Brain microvascular endothelial cell (primary cell): Measurements from ENCODE around the gene ACYP1.

ENCODE experiments used
- DNase-seq: peaks from one replicate; pipeline ENCODE4 v3.0.0-alpha.2; 2020
- H3K27ac ChIP-seq: fragments of 250-450 bp; sonication (Bioruptor Pico); 2 replicates; pipeline ENCODE4 v1.5.1; 2020; ENCODE audit warnings: mild to moderate bottlenecking, moderate library complexity
- H3K27me3 ChIP-seq: fragments of 250-450 bp; sonication (Bioruptor Pico); replicated peaks from 2 replicates; pipeline ENCODE4 v1.5.1; 2020; ENCODE audit warnings: mild to moderate bottlenecking
- H3K36me3 ChIP-seq: fragments of 250-450 bp; sonication (Bioruptor Pico); replicated peaks from 2 replicates; pipeline ENCODE4 v1.5.1; 2020; ENCODE audit warnings: mild to moderate bottlenecking
- H3K4me3 ChIP-seq: 2 replicates; pipeline ENCODE4 v1.5.1; 2011; ENCODE audit warnings: low read depth, mild to moderate bottlenecking, control low read depth, low read length, moderate library complexity
- CTCF ChIP-seq: IDR thresholded peaks from 2 replicates; pipeline ENCODE4 v1.5.1; 2011; ENCODE audit warnings: low read depth, mild to moderate bottlenecking, moderate library complexity, low read length, control low read depth, inconsistent platforms; ENCODE audit errors: missing control alignments
- in situ Hi-C: cut with HindIII; loops from 2 replicates; pipeline ENCODE4 v1.10.0; 2017; ENCODE audit warnings: low sequenced_read_pairs, low pct_ligation_motif_present

ACYP1 gene

GRCh38 chr14:75088566-75089373 is 24.9 kb upstream of the ACYP1 start:
- no peak overlapping the region for H3K4me3 ChIP-seq
- no peak overlapping the region for H3K27ac ChIP-seq
- TF ChIP-seq CTCF, result peak; percentile 74
- peak; percentile 50 for DNase-seq
- H3K36me3 ChIP-seq, result peaks cover 49% of the 10 kb centered on the region
- no peaks in the 10 kb centered on the region for H3K27me3 ChIP-seq
- in situ Hi-C loops, result no loop called here

- Histone ChIP-seq H3K27me3 (no peaks in the 10 kb centered on the region), H3K27ac (no peak overlapping the region), H3K36me3 (peaks cover 51% of the 10 kb centered on the region), H3K4me3 (no peak overlapping the region)
- in situ Hi-C loops, result no loop called here
- DNase-seq, result no peak
- no peak for TF ChIP-seq CTCF
These were observed 24.3 kb upstream of the ACYP1 start for GRCh38 chr14:75088153-75088552.

- Histone ChIP-seq H3K36me3 (peaks cover 35% of the 10 kb centered on the region), H3K4me3 (no peak overlapping the region), H3K27ac (no peak overlapping the region), H3K27me3 (no peaks in the 10 kb centered on the region)
- DNase-seq, result no peak
- in situ Hi-C loops, result no loop called here
- TF ChIP-seq CTCF, result no peak
These were observed 20.7 kb upstream of the ACYP1 start for GRCh38 chr14:75084513-75084912.

GRCh38 chr14:75083271-75083670 is 19.4 kb upstream of the ACYP1 start:
- no peak for DNase-seq
- Histone ChIP-seq H3K36me3 (peaks cover 34% of the 10 kb centered on the region), H3K4me3 (no peak overlapping the region), H3K27me3 (no peaks in the 10 kb centered on the region), H3K27ac (no peak overlapping the region)
- TF ChIP-seq CTCF, result no peak
- in situ Hi-C loops, result no loop called here

- no peak for DNase-seq
- no peak overlapping the region for H3K27ac ChIP-seq
- no peak overlapping the region for H3K4me3 ChIP-seq
- TF ChIP-seq CTCF, result no peak
- H3K36me3 ChIP-seq, result peaks cover 19% of the 10 kb centered on the region
- in situ Hi-C loops, result no loop called here
- no peaks in the 10 kb centered on the region for H3K27me3 ChIP-seq
These were observed 17.9 kb upstream of the ACYP1 start for GRCh38 chr14:75081660-75082229.
